TTC549 (cell line): ENCODE data around the gene DHX38.
"Not testable (repeated sequence)": the region's sequence is repeated elsewhere in the genome, so short reads cannot be mapped to it uniquely, and the experiment has no call there.

Experiments
- FAIRE-seq: peaks from 2 replicates; lab custom pipeline; 2012; peaks lifted over from hg19 to GRCh38; lab: Jason Lieb, UNC

Gene DHX38

DNA sequence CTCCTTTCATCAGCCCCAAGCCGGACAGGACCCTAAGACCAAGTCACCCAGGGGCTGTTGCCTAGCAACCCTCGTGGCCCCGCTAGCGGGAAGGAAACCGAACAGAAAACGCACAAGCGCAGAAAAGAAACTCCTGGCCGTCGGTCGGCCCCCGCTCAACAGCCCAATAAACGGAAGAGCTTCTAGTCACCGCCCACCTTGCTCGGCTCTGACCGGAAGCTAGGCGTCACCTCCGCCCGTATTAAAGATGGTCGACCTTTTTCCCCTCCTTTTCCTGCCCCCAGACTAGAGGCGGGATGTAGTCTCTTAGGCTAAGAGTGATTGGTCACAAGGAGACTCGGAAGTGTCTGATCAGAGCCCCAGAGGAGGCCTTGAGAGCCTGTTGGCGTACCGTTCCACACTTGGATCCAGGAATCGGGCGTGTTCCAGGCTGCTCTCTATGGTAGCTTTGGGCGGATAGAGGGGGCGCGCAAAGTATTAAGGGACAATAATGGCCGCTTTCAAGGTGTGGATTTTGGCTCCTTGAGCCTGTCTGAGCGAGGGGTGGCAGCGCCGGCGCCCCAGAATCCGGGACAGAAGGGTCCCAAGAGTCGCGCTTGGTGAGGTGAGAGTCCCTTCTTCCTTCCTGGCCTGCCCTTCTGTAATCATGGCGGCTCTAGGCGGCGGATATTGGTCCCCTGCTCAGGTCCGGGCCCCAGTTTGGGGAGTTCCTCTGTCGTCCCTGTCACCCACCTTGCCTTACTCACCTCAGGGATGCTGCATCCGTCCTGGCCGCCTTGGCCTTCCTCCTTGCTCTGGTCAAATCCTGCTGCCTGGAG, at the start of gene DHX38, which contains the start of gene TXNL4B:
DHX38 (plus strand) TSS at position 400 of the 818 bp plus-strand sequence. CDS start 2,311 bp downstream, outside the sequence.
TXNL4B (minus strand) TSS at position 173 of the 818 bp plus-strand sequence. CDS start 2,871 bp downstream, outside the sequence.
- FAIRE-seq, result peak; percentile 97

DNA sequence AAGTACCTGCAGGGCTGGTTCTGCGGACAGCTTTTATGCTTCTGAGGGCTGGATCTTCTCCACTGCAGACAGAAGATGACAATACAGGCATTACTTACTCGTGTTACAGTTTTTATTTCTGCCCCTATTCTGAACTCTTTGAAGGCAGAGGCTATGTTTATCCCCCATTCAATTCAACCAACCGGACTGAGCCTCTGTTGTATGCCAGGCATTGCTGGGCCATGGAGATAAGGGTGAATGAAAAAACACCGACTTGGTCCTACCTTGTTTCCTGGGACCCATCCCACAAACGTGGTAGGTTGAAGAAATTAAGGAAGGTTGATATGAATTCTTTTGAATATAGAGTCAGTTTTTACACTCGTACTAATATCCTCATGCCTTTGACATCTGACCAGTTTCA, 49.4 kb upstream of the DHX38 start:
- FAIRE-seq, result no peak

DNA sequence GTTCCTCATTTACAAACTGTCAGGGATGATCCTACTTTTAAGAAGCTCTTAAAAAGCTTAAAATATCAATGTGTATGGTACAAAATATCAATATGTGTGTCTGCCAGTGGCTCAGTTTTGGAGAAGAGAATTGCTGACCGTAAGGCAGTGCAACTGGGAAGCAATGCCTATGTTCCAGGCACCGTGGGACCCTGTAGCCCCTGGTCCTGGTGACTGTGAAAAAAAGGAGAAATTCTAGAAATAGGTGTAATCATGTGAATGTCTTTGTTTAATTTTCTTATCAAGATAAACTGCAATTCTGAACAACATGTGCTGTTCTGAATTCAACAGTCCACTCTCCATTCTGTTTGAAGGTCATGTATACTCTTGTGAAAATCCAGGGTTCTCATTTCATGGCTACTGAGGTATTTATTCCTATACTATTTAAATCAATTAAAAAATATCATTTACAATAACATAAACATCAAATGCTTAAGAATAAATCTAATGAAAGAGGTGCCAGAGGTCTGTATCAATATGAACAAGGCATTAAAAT, 48.8 kb upstream of the DHX38 start:
- FAIRE-seq, result no peak

DNA sequence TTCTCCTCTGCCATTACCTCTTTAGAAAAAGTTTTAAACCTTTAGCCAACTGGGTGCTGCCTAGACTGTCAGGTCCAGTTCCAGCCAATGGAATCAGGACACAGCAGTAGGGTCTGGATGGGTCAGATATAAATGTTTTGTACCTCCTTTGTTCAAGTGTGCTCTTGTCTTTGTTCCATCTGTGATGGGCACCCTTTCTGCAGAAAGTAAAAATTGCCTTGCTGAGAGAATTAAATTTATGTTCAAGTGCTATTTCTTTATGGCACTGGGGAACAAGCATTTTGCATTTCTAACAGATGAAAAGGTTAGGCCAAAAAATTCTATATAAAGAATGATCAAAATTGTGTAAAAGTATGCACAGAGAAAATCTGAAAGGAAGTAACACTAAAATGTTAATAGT, 44.5 kb upstream of the DHX38 start:
- no peak for FAIRE-seq

DNA sequence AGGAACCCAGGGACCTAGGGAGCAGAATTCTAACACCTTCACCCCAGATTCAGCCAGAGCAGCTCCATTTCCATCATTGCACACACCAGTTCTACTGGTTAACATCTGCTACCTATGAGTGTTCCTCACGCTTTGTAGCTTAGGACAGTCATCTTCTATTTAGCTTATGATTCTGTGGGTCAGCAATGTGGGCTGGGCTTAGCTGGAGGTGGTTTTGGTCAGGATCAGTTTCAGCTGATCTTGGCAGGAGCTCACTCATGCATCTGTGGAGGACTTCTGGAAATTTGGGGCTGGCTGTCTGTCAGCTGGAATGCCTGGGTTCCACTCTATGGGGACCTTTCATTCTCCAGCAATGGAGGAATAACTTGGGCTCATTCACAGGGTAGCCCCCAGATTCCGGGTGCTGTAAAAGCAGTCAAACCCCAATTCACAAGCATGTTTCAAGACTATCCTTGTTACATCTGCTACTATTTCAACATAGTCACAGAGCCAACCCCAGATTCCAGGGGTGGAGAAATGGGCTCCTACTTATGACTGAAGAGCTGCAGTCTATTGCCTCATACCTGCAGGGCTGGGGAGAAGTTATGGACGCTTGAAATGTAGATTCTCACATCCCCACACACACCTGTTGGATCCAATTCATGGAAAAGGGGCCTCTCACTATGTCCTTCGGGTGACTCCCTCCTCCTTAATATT, 42.7 kb upstream of the DHX38 start:
- no peak for FAIRE-seq

DNA sequence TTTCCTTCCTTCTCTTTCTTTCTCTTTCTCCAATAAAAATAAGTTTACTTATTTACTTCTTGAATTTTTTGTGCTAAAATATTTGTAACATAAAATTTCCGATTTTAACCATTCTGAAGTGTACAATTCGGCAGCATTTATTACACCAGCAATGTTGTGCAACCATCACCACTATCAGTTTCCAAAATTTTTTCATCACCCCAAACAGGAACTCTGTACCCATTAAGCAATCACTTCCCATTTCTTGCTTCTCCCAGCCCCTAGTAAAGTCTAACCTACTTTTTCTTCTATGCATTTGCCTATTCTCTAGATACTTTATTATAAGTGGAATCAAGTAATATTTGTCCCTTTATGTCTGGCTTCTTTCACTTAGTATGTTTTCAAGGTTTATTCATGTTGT, 41.8 kb upstream of the DHX38 start:
- FAIRE-seq, result no peak

DNA sequence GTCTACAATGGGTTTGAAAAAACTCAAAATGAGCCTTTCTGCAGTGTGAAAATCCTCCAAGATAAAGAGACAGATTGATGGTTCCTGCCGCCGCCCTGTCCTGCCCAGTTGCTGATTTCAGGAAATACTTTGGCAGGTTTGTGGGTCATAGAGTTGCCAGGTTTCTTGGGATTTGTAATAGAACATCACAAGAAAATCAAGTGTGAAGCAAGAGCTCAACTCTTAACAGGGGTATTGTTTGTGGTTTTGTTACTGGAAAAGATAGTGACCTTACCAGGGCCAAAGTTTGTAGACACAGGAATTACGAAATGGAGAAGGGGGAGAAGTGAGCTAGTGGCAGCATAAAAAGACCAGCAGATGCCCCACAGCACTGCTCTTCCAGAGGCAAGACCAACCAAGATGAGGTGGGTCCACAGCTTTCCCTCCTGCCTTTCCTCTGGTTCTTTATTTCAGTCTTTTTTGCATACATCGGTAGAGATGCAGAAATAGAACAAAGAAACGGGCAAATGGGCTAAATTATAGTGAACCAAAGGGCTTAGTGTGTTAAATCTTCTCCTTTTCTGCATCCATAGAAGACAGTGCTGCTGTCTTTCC, 39.3 kb upstream of the DHX38 start, which contains the start of gene HP:
HP (plus strand) TSS at position 252 of the 594 bp plus-strand sequence; CDS start at position 400, 148 bp downstream.
- FAIRE-seq, result not testable (repeated sequence)

DNA sequence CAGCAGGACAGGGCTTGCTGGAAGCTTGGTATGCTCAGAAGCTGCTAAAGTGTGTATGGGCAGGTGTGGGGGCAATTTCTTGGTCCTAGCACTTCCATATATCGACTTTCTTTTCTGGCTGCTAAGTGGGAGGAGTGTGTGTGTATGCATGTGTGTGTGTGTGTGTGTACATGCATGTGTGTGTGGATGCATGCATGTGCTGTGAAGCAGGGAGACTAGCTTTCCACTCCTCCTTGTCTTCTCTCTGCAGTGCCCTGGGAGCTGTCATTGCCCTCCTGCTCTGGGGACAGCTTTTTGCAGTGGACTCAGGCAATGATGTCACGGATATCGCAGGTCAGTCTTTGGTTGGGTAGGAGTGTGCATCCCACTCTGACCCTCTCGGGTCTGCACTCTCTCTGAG, 37.7 kb upstream of the DHX38 start:
- FAIRE-seq, result no peak

DNA sequence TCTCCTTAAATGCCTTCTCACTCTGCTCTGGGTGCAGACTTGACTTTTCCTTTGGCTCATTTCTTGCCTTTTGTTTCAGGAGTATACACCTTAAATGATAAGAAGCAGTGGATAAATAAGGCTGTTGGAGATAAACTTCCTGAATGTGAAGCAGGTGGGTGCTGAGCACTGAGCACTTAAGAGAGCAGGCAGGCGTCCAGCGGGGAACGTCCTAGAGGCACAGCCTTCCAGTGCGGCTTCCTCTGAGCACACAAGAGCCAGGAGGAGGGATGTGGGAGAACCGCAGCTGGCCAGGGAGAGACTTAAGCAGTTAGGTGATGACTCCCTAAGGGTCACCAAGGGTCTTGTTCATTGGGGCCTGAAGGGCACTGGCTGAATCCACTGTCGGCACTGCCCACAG, 36.3 kb upstream of the DHX38 start:
- not testable (repeated sequence) for FAIRE-seq

DNA sequence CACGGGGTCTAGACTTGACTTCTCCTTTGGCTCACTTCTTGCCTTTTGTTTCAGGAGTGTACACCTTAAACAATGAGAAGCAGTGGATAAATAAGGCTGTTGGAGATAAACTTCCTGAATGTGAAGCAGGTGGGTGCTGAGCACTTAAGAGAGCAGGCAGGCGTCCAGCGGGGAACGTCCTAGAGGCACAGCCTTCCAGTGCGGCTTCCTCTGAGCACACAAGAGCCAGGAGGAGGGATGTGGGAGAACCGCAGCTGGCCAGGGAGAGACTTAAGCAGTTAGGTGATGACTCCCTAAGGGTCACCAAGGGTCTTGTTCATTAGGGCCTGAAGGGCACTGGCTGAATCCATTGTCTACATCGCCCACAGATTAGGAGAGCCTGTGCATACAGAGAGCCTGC, 34.6 kb upstream of the DHX38 start:
- FAIRE-seq, result not testable (repeated sequence)

DNA sequence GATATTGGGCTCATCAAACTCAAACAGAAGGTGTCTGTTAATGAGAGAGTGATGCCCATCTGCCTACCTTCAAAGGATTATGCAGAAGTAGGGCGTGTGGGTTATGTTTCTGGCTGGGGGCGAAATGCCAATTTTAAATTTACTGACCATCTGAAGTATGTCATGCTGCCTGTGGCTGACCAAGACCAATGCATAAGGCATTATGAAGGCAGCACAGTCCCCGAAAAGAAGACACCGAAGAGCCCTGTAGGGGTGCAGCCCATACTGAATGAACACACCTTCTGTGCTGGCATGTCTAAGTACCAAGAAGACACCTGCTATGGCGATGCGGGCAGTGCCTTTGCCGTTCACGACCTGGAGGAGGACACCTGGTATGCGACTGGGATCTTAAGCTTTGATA, 33.2 kb upstream of the DHX38 start:
- FAIRE-seq, result no peak

DNA sequence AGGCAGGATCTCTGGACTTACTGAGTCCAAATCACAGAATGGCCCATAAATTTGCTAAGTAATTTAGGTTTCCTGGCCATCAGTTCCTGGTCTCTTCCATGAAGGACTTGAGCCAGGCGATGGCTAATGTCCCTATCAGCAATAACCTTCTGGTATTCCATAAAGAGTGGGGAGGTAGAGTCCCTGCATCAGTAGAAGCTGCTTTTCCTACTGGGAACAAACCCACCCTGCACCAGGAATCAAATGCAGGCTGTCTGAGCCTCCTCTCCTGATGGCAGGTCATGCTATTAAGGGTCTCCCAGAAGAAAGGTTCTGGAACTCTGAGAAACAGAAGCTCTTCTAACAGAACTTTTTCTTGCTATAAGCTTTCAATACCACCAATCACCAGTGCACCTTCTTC, 32.1 kb upstream of the DHX38 start:
- FAIRE-seq, result no peak

DNA sequence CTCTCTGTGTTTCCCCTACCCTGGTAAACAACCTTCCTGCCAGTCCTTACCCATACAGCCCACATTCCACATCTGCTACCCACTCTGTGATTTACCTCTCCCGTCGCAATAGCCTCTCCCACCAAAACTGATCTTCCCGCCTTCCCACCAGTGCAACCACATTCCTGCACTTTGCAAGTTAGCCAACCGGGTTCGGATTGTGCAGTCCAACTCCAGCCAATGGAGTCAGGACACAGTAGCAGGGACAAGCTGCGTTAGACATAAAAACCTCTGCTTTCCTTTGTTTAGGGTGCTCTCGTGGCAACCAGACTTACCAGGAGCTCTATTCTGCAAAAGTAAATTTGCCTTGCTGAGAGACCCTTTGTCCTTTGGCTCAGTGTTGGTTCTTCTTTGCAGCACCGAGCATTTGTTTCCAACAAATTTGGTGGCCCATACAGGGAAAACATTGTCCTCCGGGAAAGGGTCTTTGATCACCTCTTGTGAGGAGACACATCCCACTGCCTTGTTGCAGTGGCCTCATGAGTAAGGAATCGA, 29.2 kb upstream of the DHX38 start:
- no peak for FAIRE-seq

DNA sequence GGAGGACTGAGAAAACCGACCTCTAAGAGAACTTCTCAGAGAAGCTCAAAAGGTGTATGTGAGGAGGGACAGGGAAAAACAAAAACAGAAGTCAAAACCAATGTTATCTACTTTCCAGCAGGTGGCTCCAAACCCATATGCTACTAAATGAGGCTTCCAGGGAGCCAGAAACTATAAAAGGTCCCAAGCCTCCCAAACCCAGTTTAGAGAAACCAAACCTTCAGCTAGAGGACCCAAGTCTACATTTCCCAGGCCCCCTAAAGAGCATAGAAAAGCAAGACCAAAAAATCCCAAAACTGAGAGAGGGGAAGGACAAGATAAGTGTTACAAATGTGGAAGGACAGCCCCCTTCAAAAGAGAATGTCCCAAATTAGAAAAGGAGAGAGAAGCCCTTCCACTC, 26.9 kb upstream of the DHX38 start:
- FAIRE-seq, result peak; percentile 38

DNA sequence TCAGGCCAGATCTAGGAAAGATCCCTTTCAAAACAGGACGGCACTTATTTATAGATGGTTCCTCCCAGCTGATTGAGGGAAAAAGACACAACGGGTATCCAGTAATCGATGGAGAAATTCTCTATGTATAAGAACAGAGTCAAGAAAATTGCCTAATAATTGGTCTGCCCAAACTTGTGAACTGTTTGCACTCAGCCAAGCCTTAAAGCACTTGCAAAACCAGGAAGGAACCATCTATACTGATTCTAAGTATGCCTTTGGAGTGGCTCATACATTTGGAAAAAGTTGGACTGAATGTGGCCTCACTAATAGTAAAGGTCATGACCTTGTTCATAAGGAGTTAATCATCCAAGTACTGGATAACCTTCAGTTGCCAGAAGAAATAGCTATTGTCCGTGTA, 24.7 kb upstream of the DHX38 start:
- no peak for FAIRE-seq

DNA sequence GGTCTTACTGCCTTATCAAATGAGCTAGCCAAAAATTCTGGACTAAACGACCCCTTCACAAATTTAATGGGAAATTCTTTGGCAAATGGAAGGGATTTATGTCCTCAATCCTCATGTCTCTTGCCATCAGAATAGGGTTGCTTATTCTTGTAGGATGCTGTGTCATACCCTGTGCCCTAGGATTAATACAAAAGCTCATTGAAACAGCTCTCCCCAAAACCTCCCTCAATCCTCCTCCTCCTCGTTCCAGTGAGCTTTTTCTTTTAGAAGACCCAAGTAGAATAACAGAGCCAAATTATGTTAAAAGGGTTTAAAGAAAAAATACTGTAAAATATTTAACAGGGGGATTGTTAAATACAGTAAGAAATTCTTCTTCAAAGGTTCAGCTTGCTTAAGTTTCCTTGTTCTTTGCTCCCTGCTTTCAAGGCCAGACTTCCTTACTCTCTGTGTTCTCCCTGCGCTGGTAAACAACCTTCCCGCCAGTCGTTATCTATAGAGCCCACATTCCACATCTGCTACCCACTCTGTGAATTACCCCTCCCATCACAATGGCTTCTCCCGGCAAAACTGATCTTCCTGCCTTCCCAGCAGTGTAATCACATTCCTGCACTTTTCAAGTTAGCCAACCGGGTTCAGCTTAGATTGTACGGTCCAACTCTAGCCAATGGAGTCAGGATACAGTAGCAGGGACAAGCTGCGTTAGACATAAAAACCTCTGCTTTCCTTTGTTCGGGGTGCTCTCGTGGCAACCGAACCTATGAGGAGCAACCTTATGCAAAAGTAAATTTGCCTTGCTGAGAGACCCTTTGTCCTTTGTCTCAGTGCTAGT, 20.9 kb upstream of the DHX38 start:
- FAIRE-seq, result no peak

DNA sequence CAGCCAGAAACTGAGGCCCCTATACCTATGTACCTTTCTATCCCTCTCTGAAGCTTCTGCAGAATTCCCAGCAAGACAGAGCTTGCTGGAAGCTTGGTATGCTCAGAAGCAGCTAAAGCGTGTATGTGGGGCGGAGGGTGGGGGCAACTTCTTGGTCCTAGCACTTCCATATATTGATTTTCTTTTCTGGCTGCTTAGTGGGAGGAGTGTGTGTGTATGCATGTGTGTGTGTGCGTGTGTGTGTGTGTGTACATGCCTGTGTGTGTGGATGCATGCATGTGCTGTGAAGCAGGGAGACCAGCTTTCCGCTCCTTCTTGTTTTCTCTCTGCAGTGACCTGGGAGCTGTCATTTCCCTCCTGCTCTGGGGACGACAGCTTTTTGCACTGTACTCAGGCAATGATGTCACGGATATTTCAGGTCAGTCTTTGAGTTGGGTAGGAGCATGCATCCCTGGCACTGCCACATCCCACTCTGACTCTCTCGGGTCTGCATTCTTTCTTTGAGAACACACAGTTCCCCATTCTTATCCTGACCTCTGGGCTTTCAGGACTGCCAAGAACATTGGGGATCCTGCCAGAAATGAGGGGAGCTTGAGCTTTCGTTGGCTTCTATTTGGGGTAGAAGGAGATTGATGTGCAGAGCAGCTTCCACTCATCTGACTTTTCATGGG, 20.0 kb upstream of the DHX38 start:
- no peak for FAIRE-seq

DNA sequence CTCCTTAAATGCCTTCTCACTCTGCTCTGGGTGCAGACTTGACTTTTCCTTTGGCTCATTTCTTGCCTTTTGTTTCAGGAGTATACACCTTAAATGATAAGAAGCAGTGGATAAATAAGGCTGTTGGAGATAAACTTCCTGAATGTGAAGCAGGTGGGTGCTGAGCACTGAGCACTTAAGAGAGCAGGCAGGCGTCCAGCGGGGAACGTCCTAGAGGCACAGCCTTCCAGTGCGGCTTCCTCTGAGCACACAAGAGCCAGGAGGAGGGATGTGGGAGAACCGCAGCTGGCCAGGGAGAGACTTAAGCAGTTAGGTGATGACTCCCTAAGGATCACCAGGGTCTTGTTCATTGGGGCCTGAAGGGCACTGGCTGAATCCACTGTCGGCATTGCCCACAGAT, 18.6 kb upstream of the DHX38 start:
- FAIRE-seq, result not testable (repeated sequence)

DNA sequence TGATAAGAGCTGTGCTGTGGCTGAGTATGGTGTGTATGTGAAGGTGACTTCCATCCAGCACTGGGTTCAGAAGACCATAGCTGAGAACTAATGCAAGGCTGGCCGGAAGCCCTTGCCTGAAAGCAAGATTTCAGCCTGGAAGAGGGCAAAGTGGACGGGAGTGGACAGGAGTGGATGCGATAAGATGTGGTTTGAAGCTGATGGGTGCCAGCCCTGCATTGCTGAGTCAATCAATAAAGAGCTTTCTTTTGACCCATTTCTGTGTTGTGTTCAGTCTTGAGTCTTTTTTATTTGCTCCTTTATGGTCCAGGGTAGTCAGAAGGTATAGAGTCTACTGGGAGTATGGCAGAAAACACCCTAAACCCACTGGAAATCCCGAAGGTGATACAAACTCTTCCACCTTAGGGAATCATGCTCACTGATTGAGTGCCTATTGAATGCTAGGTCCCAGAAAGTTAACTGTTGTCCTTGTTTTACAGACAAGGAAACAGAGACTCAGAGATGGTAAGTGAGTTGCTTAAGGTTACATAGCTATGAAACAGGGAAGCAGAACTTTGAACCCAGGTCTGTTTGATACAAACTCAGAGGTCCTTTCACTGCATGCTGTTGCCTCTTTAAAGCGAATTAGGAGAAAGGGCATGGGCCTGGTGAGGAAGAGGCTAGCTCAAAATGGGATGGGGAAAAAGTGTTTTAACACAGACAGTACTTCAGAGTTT, 16.5 kb upstream of the DHX38 start:
- not testable (repeated sequence) for FAIRE-seq

DNA sequence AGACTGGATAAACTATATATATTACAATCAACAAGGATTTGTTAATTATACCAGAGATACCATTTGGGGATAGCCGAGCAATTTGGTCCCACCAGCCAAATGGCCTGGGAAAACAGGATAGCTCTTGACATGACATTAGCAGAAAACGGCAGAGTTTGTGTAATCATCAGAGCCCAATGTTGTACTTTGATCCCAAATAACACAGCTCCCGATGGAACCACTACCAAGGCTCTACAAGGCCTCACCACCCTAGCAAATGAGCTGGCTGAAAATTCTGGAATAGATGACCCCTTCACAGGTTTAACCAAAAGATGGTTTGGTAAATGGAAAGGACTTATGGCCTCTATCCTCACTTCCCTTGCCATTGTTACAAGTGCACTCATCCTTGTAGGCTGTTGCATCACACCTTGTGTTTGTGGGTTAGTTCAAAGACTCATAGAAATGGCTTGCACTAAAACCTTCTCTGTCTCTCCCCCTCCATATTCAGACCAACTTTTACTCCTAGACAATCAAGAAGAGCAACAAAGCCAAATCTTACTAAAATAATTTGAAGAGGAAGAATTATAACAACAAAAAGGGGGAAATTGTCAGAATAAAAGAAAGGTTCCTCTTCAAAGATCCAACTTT, 9.8 kb upstream of the DHX38 start:
- FAIRE-seq, result no peak
